Type B pancreatic cell (in vitro differentiated cells): ENCODE data around the gene DKKL1. TPM values are rescaled to one million over a fixed set of nuclear protein-coding genes. Genes with fewer than 3 reads are reported as not detected.

Source experiments
- DNase-seq: peaks from one replicate; pipeline ENCODE4 v3.0.0; 2021; ENCODE audit warnings: mixed read lengths; ENCODE audit not compliant: unreplicated experiment; ENCODE audit errors: extremely low spot score
- H3K27ac Mint-ChIP-seq: 2 replicates; pipeline ENCODE4 v1.8.0; 2021; ENCODE audit warnings: mild to moderate bottlenecking, mixed read lengths
- H3K27me3 Mint-ChIP-seq: 2 replicates; pipeline ENCODE4 v1.8.0; 2021; ENCODE audit warnings: mixed read lengths
- H3K36me3 Mint-ChIP-seq: 2 replicates; pipeline ENCODE4 v1.8.0; 2021; ENCODE audit warnings: mixed read lengths
- H3K4me1 Mint-ChIP-seq: one replicate; pipeline ENCODE4 v1.8.0; 2021; ENCODE audit warnings: mixed read lengths; ENCODE audit not compliant: unreplicated experiment
- H3K4me3 Mint-ChIP-seq: 2 replicates; pipeline ENCODE4 v1.8.0; 2021; ENCODE audit warnings: mild to moderate bottlenecking, mixed read lengths
- H3K9me3 Mint-ChIP-seq: 2 replicates; pipeline ENCODE4 v1.8.0; 2021; ENCODE audit warnings: mixed read lengths
- CTCF ChIP-seq: fragments of 200-600 bp; sonication (generic); conservative IDR thresholded peaks from 2 replicates; pipeline ENCODE4 v1.5.0; 2021; ENCODE audit warnings: antibody characterized with exemption, mild to moderate bottlenecking
- total RNA-seq: library from RNA; stranded (reverse); gene quantifications from 2 replicates; pipeline ENCODE4 v1.2.1, GENCODE V29; 2021; ENCODE audit warnings: low replicate concordance

DKKL1 gene
- total RNA-seq, 1 donor from 2014 or later: 9.4 TPM

GRCh38 chr19:49395581-49396407 is 32.1 kb downstream of the DKKL1 start:
- Mint-ChIP-seq H3K27ac (no peak overlapping the region), H3K27me3 (peaks cover 22% of the 10 kb centered on the region), H3K4me1 (peaks cover 15% of the 10 kb centered on the region), H3K9me3 (no peaks in the 10 kb centered on the region), H3K36me3 (no peaks in the 10 kb centered on the region), H3K4me3 (no peak overlapping the region)
- no peak for TF ChIP-seq CTCF
- no peak for DNase-seq

- peaks cover 18% of the 10 kb centered on the region for H3K27me3 Mint-ChIP-seq
- DNase-seq: no peak
- H3K4me3 Mint-ChIP-seq: no peak overlapping the region
- no peak overlapping the region for H3K27ac Mint-ChIP-seq
- peaks cover 18% of the 10 kb centered on the region for H3K4me1 Mint-ChIP-seq
- no peak for TF ChIP-seq CTCF
- H3K9me3 Mint-ChIP-seq: no peaks in the 10 kb centered on the region
- H3K36me3 Mint-ChIP-seq: no peaks in the 10 kb centered on the region
Measured at GRCh38 chr19:49396738-49397505, 33.2 kb downstream of the DKKL1 start.

DNA sequence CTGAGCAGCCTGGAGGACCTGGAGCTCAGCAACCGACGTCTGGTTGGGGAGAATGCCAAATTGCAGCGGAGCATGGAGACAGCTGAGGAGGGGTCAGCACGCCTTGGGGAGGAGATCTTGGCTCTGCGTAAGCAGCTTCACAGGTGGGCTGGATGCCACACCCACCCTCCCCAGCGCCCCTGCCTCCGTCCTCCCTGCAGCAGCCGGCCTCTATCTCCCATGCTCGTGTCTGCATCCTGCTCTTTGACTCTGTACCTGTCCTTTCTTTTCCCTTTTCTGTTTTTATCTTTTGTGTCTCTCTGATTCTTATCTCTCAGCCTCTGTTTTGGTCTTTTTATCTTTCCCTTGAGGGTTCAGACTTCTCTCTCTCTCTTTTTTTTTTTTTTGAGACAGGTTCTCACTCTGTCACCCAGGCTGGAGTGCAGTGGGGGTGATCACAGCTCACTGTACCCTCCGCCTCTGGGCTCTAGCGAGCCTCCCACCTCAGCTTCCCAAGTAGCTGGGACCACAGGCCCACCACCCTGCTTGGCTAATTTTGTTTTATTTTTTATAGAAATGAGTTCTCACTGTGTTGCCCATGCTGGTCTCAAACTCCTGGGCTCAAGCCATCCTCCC is 34.4 kb downstream of the DKKL1 start:
- Mint-ChIP-seq H3K4me3 (no peak overlapping the region), H3K27ac (peak overlapping the region; percentile 56), H3K36me3 (no peaks in the 10 kb centered on the region), H3K27me3 (peaks cover 15% of the 10 kb centered on the region), H3K4me1 (peaks cover 15% of the 10 kb centered on the region), H3K9me3 (no peaks in the 10 kb centered on the region)
- DNase-seq: no peak
- TF ChIP-seq CTCF: no peak

DNA sequence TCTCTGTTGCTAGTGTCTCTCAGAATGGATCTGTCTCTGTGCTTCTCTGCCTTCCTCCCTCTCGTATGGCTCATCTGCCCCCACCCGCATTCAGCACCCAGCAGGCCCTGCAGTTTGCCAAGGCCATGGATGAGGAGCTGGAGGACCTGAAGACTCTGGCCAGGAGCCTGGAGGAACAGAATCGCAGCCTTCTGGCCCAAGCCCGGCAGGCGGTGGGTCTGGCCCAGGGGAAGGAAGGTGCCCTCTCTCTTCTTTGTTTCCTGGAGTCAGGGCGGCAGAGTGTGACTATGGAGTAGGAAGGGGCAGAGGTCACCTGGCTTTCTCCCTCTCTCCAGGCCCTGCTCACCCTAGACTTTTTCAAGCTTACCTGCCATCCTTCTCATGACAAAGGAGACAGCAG is 35.3 kb downstream of the DKKL1 start:
- no peaks in the 10 kb centered on the region for H3K36me3 Mint-ChIP-seq
- peaks cover 15% of the 10 kb centered on the region for H3K27me3 Mint-ChIP-seq
- TF ChIP-seq CTCF: no peak
- peaks cover 22% of the 10 kb centered on the region for H3K4me1 Mint-ChIP-seq
- H3K9me3 Mint-ChIP-seq: no peaks in the 10 kb centered on the region
- H3K27ac Mint-ChIP-seq: no peak overlapping the region
- no peak overlapping the region for H3K4me3 Mint-ChIP-seq
- DNase-seq: no peak

DNA sequence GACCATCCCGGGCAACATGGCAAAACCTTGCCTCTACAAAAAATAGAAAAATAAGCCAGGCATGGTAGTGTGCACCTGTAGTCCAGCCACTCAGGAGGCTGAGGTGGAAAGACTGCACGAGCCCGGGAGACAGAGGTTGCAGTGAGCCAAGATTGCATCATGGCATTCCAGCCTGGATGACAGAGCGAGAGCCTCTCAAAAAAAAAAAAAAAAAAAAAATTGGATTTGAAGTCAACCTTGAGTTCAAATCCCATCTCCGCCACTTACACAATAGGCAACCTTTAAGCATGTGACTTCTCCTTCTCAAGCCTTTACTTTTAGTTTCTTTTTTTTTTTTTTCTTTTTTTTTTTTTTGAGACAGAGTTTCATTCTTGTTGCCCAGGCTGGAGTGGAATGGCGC is 36.4 kb downstream of the DKKL1 start:
- H3K27me3 Mint-ChIP-seq: peaks cover 10% of the 10 kb centered on the region
- no peak for DNase-seq
- no peaks in the 10 kb centered on the region for H3K9me3 Mint-ChIP-seq
- TF ChIP-seq CTCF: no peak
- H3K36me3 Mint-ChIP-seq: no peaks in the 10 kb centered on the region
- no peak overlapping the region for H3K4me3 Mint-ChIP-seq
- H3K4me1 Mint-ChIP-seq: peaks cover 25% of the 10 kb centered on the region
- no peak overlapping the region for H3K27ac Mint-ChIP-seq
